IMR-90 (cell line): ENCODE measurements around the gene SP2. TPM values are rescaled to one million over a fixed set of nuclear protein-coding genes. Genes with fewer than 3 reads are reported as not detected.

Experiments
- ATAC-seq: fragments of 200-7000 bp; cut with Tn5 transposase; 2 replicates; pipeline ENCODE4 v1.9.1; 2020; ENCODE audit warnings: low read depth, mild to moderate bottlenecking, moderate library complexity
- BruUV-seq: library from RNA; stranded (reverse); fragments of 400-500 nt; replicated peaks from 2 replicates; lab custom pipeline; 2021; lab: Mats Ljungman, UMichigan
- CTCF ChIA-PET: fragments of 300-600 bp; formaldehyde crosslinking; extraction: SDS; loops from one replicate; lab custom pipeline; 2021; ENCODE audit warnings: antibody characterized with exemption; lab: Yijun Ruan, JAX
- POLR2A ChIA-PET: fragments of 300-600 bp; sonication (Branson Sonifier 250); formaldehyde crosslinking; loops from one replicate; lab custom pipeline; 2022; ENCODE audit warnings: antibody characterized with exemption; ENCODE audit not compliant: unreplicated experiment; lab: Charles Lee
- DNase-seq: peaks from one replicate; pipeline ENCODE4 v3.0.0; 2013
- H2AFZ ChIP-seq: replicated peaks from 2 replicates; pipeline ENCODE3; 2013; ENCODE audit warnings: low read length, mild to moderate bottlenecking; ENCODE audit not compliant: poor library complexity
- H2AK5ac ChIP-seq: 2 replicates; pipeline ENCODE4 v1.6.1; 2013; ENCODE audit warnings: low read depth, low read length, inconsistent platforms
- H2AK9ac ChIP-seq: replicated peaks from 2 replicates; pipeline ENCODE3; 2013; ENCODE audit warnings: mild to moderate bottlenecking, low read depth, low read length, moderate library complexity; ENCODE audit not compliant: poor library complexity
- H2BK120ac ChIP-seq: 2 replicates; pipeline ENCODE4 v1.6.1; 2013; ENCODE audit warnings: low read depth, low read length, inconsistent platforms
- H2BK15ac ChIP-seq: 3 replicates; pipeline ENCODE4 v1.6.1; 2013; ENCODE audit warnings: low read depth, low read length, inconsistent platforms
- H2BK20ac ChIP-seq: 2 replicates; pipeline ENCODE4 v1.6.1; 2013; ENCODE audit warnings: low read depth, mild to moderate bottlenecking, inconsistent platforms, low read length, moderate library complexity
- H2BK5ac ChIP-seq: 2 replicates; pipeline ENCODE4 v1.6.1; 2013; ENCODE audit warnings: mild to moderate bottlenecking, low read depth, low read length, inconsistent platforms; ENCODE audit not compliant: poor library complexity, severe bottlenecking
- H3K14ac ChIP-seq: replicated peaks from 2 replicates; pipeline ENCODE4 v1.6.1; 2013; ENCODE audit warnings: low read depth, low read length, inconsistent platforms
- H3K18ac ChIP-seq: 2 replicates; pipeline ENCODE4 v1.6.1; 2013; ENCODE audit warnings: low read depth, low read length, control low read depth
- H3K23ac ChIP-seq: 2 replicates; pipeline ENCODE4 v1.6.1; 2013; ENCODE audit warnings: low read depth, low read length, inconsistent platforms
- H3K27ac ChIP-seq: 2 replicates; pipeline ENCODE4 v1.5.1; 2013; ENCODE audit warnings: mild to moderate bottlenecking, control low read depth, low read length; ENCODE audit not compliant: insufficient read depth
- H3K27me3 ChIP-seq: 2 replicates; pipeline ENCODE4 v1.6.1; 2013; ENCODE audit warnings: low read length; ENCODE audit not compliant: control insufficient read depth, insufficient read depth
- H3K36me3 ChIP-seq: 2 replicates; pipeline ENCODE4 v1.6.1; 2013; ENCODE audit warnings: low read length, mixed read lengths; ENCODE audit not compliant: control insufficient read depth, insufficient read depth
- H3K4ac ChIP-seq: 2 replicates; pipeline ENCODE4 v1.6.1; 2013; ENCODE audit warnings: low read depth, low read length, inconsistent platforms
- H3K4me1 ChIP-seq: 2 replicates; pipeline ENCODE4 v1.6.1; 2013; ENCODE audit warnings: low read length, mixed read lengths; ENCODE audit not compliant: control insufficient read depth, insufficient read depth
- H3K4me2 ChIP-seq: 2 replicates; pipeline ENCODE4 v1.6.1; 2013; ENCODE audit warnings: low read depth, mild to moderate bottlenecking, control low read depth, low read length, moderate library complexity
- H3K4me3 ChIP-seq: 2 replicates; pipeline ENCODE4 v1.5.1; 2013; ENCODE audit warnings: low read depth, mild to moderate bottlenecking, control low read depth, low read length, moderate library complexity; ENCODE audit not compliant: insufficient read depth
- H3K56ac ChIP-seq: 2 replicates; pipeline ENCODE4 v1.6.1; 2013; ENCODE audit warnings: low read length, inconsistent platforms; ENCODE audit not compliant: insufficient read depth; ENCODE audit errors: extremely low read depth
- H3K79me1 ChIP-seq, 2 experiments: 2 replicates each; pipeline ENCODE4 v1.6.1; 2013; ENCODE audit warnings: low read length in 2 of 2, inconsistent platforms in 1 of 2, low read depth in 1 of 2
- H3K9ac ChIP-seq: 2 replicates; pipeline ENCODE4 v1.6.1; 2013; ENCODE audit warnings: low read depth, low read length, control low read depth
- H3K9me1 ChIP-seq: 2 replicates; pipeline ENCODE4 v1.6.1; 2013; ENCODE audit warnings: low read length, inconsistent platforms; ENCODE audit not compliant: insufficient read depth
- H3K9me3 ChIP-seq: 2 replicates; pipeline ENCODE4 v1.6.1; 2013; ENCODE audit warnings: low read length; ENCODE audit not compliant: control insufficient read depth, insufficient read depth
- H4K20me1 ChIP-seq: 2 replicates; pipeline ENCODE4 v1.6.1; 2013; ENCODE audit warnings: low read length, inconsistent platforms; ENCODE audit not compliant: insufficient read depth
- H4K5ac ChIP-seq: 2 replicates; pipeline ENCODE4 v1.6.1; 2013; ENCODE audit warnings: mild to moderate bottlenecking, low read depth, low read length, control low read depth
- H4K8ac ChIP-seq, 2 experiments: 2 replicates each; pipeline ENCODE4 v1.6.1; 2013; ENCODE audit warnings: low read depth in 2 of 2, low read length in 2 of 2, control low read depth in 1 of 2, inconsistent platforms in 1 of 2
- H4K91ac ChIP-seq: 2 replicates; pipeline ENCODE4 v1.6.1; 2013; ENCODE audit warnings: low read depth, low read length, inconsistent platforms; ENCODE audit not compliant: insufficient read depth
- BHLHE40 ChIP-seq: fragments of 150-350 bp; IDR thresholded peaks from 2 replicates; pipeline ENCODE4 v1.6.1; 2016; ENCODE audit warnings: mild to moderate bottlenecking, low read depth, low read length
- CEBPB ChIP-seq: IDR thresholded peaks from 2 replicates; pipeline ENCODE4 v1.6.1; 2012; ENCODE audit warnings: low read depth, low read length, improper control_type of control experiment
- CHD1 ChIP-seq: IDR thresholded peaks from 2 replicates; pipeline ENCODE4 v1.6.1; 2012; ENCODE audit warnings: low read depth, low read length, improper control_type of control experiment
- FOS ChIP-seq: fragments of 150-350 bp; IDR thresholded peaks from 2 replicates; pipeline ENCODE4 v1.6.1; 2016; ENCODE audit warnings: low read depth, low read length
- MAFK ChIP-seq: IDR thresholded peaks from 2 replicates; pipeline ENCODE4 v1.6.1; 2012; ENCODE audit warnings: low read depth, low read length, improper control_type of control experiment
- MAZ ChIP-seq: IDR thresholded peaks from 2 replicates; pipeline ENCODE4 v1.6.1; 2012; ENCODE audit warnings: low read depth, mild to moderate bottlenecking, low read length, improper control_type of control experiment, moderate library complexity, borderline replicate concordance
- MXI1 ChIP-seq: IDR thresholded peaks from 2 replicates; pipeline ENCODE4 v1.6.1; 2012; ENCODE audit warnings: low read depth, mild to moderate bottlenecking, low read length, moderate library complexity, borderline replicate concordance
- POLR2A ChIP-seq: IDR thresholded peaks from 2 replicates; pipeline ENCODE4 v1.6.1; 2012; ENCODE audit warnings: mild to moderate bottlenecking, low read depth, low read length
- RAD21 ChIP-seq: IDR thresholded peaks from 2 replicates; pipeline ENCODE4 v1.6.1; 2012; ENCODE audit warnings: low read length, improper control_type of control experiment
- RCOR1 ChIP-seq: IDR thresholded peaks from 2 replicates; pipeline ENCODE4 v1.6.1; 2012; ENCODE audit warnings: mild to moderate bottlenecking, low read length, improper control_type of control experiment; ENCODE audit not compliant: insufficient replicate concordance
- RFX5 ChIP-seq: IDR thresholded peaks from 2 replicates; pipeline ENCODE4 v1.8.0; 2012; ENCODE audit warnings: low read depth, mild to moderate bottlenecking, low read length, moderate library complexity
- WGBS, 2 experiments: methylation state at CpG; one replicate each; pipeline versions ENCODE4 v1.1.5 to v1.1.7; 2013; ENCODE audit warnings: missing lambda C conversion rate in 2 of 2; ENCODE audit not compliant: insufficient read length in 1 of 2; ENCODE audit errors: extremely low coverage in 2 of 2; 5-methylcytosine and 5-hydroxymethylcytosine counted together
- dilution Hi-C: fragments of 300-500 bp; cut with HindIII; formaldehyde crosslinking; loops from one replicate; pipeline ENCODE4 v1.14.3; 2018; ENCODE audit warnings: low sequenced_read_pairs; ENCODE audit not compliant: unreplicated experiment
- in situ Hi-C: fragments of 300-500 bp; cut with MboI; formaldehyde crosslinking; loops from 3 replicates; pipeline ENCODE4 v1.14.3; 2019; ENCODE audit warnings: low sequenced_read_pairs, inconsistent platforms, mixed read lengths
- intact Hi-C: fragments of 100-400 bp; cut with micrococcal nuclease; formaldehyde crosslinking; loops from 2 replicates; pipeline ENCODE4 v1.10.0; 2022
- polyA plus RNA-seq, 3 experiments: library from polyadenylated mRNA; depleted of rRNA; stranded (reverse); fragments of >200 nt; gene quantifications; 2 replicates each; pipeline ENCODE4 v1.2.3, GENCODE V29; 2012; ENCODE audit warnings: low replicate concordance in 1 of 3
- total RNA-seq: library from RNA; depleted of rRNA; stranded (reverse); fragments of >200 nt; gene quantifications from 2 replicates; pipeline ENCODE4 v1.2.3, GENCODE V29; 2012
- TF ChIP-seq, protein P1 (sequence below): fragments of 150-350 bp; IDR thresholded peaks from 2 replicates; pipeline ENCODE4 v1.6.1; 2016; ENCODE audit warnings: low read depth, mild to moderate bottlenecking, low read length, moderate library complexity, borderline replicate concordance
- TF ChIP-seq, protein P2 (sequence below): fragments of 150-350 bp; IDR thresholded peaks from 2 replicates; pipeline ENCODE4 v1.6.1; 2017; ENCODE audit warnings: mild to moderate bottlenecking, antibody characterized with exemption, low read length, low read depth
- TF ChIP-seq, protein P3 (sequence below): conservative IDR thresholded peaks from 2 replicates; pipeline ENCODE4 v1.5.1; 2012; ENCODE audit warnings: mild to moderate bottlenecking, low read depth, low read length, improper control_type of control experiment

SP2 gene
- total and polyA plus RNA-seq, 2 of the 4 experiments (the other 2 are of a cell fraction) = 0.72 to 13.8 TPM

GRCh38 chr17:47901423-47901822 lies 5.4 kb downstream of the SP2 start:
- Histone ChIP-seq H3K36me3 (no peaks in the 10 kb centered on the region), H3K56ac (no peak overlapping the region), H2BK120ac (no peak overlapping the region), H4K91ac (no peak overlapping the region), H4K8ac (no peak overlapping the region), H2AK5ac (no peak overlapping the region), H4K20me1 (peaks cover 14% of the 10 kb centered on the region; the same call in 1 of the 2 replicates), H4K5ac (no peak overlapping the region), H2AFZ (no peak overlapping the region), H3K9ac (no peak overlapping the region), H3K9me3 (no peaks in the 10 kb centered on the region), H3K4me1 (peaks cover 11% of the 10 kb centered on the region), H3K23ac (no peak overlapping the region; the same call in 1 of the 2 replicates), H3K27ac (no peak overlapping the region), H2BK20ac (no peak overlapping the region), H3K18ac (no peak overlapping the region), H3K9me1 (peaks cover 17% of the 10 kb centered on the region), H3K4me2 (no peak overlapping the region), H2AK9ac (no peak overlapping the region), H3K14ac (no peak overlapping the region), H2BK5ac (no peak overlapping the region), H2BK15ac (no peak overlapping the region), H3K27me3 (no peaks in the 10 kb centered on the region), H3K79me1 (peaks cover 37 to 78% of the 10 kb centered on the region in 2 experiments), H3K4ac (no peak overlapping the region), H3K4me3 (no peak overlapping the region)
- intact Hi-C loops (no loop called here), dilution Hi-C loops (no loop called here), in situ Hi-C loops (no loop called here)
- POLR2A ChIA-PET = no interaction called here
- no peak for DNase-seq
- no TSS peak for BruUV-seq
- TF ChIP-seq POLR2A (no peak), RFX5 (no peak), MAZ (no peak), MXI1 (no peak), BHLHE40 (no peak), MAFK (no peak), CHD1 (no peak), RAD21 (no peak), FOS (no peak), CEBPB (no peak), RCOR1 (no peak)
- TF ChIP-seq, protein P1, sequence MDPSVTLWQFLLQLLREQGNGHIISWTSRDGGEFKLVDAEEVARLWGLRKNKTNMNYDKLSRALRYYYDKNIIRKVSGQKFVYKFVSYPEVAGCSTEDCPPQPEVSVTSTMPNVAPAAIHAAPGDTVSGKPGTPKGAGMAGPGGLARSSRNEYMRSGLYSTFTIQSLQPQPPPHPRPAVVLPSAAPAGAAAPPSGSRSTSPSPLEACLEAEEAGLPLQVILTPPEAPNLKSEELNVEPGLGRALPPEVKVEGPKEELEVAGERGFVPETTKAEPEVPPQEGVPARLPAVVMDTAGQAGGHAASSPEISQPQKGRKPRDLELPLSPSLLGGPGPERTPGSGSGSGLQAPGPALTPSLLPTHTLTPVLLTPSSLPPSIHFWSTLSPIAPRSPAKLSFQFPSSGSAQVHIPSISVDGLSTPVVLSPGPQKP = no peak
- TF ChIP-seq, protein P2, sequence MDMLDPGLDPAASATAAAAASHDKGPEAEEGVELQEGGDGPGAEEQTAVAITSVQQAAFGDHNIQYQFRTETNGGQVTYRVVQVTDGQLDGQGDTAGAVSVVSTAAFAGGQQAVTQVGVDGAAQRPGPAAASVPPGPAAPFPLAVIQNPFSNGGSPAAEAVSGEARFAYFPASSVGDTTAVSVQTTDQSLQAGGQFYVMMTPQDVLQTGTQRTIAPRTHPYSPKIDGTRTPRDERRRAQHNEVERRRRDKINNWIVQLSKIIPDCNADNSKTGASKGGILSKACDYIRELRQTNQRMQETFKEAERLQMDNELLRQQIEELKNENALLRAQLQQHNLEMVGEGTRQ = no peak
- TF ChIP-seq, protein P3, sequence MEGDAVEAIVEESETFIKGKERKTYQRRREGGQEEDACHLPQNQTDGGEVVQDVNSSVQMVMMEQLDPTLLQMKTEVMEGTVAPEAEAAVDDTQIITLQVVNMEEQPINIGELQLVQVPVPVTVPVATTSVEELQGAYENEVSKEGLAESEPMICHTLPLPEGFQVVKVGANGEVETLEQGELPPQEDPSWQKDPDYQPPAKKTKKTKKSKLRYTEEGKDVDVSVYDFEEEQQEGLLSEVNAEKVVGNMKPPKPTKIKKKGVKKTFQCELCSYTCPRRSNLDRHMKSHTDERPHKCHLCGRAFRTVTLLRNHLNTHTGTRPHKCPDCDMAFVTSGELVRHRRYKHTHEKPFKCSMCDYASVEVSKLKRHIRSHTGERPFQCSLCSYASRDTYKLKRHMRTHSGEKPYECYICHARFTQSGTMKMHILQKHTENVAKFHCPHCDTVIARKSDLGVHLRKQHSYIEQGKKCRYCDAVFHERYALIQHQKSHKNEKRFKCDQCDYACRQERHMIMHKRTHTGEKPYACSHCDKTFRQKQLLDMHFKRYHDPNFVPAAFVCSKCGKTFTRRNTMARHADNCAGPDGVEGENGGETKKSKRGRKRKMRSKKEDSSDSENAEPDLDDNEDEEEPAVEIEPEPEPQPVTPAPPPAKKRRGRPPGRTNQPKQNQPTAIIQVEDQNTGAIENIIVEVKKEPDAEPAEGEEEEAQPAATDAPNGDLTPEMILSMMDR = no peak
- 59% methylated on average over 3 of the region's 7 CpGs; no CpG with 5 or more reads in 1 of the 2 experiments for WGBS, 2 experiments
- CTCF ChIA-PET = no interaction called here
- no peak for ATAC-seq
